ENCODE data around the gene PDZRN4.

DNA sequence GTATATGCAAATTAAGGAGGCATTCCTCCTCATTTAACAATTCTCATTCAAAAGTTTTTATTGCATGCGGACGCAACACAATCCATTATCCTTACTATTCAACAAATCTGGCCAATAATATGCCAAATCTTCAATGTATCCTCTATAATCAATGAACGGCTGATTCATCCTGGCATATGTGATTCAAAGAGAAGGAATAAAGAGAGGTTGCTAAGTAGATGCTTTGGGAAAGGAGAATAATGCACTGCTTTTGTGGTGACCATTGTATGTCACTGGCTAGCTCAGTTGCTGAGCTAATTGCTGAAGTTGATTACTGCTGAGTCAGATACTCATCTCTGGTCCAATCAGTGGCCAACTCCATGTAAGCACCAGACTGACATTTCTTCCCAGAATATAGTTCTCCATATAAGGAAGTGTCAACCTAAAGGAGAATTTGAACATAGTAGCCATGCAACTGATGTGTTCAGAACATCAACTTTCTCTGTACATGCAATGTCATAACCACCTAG lies 148.0 kb downstream of the PDZRN4 start:
- TF ChIP-seq, protein P1, sequence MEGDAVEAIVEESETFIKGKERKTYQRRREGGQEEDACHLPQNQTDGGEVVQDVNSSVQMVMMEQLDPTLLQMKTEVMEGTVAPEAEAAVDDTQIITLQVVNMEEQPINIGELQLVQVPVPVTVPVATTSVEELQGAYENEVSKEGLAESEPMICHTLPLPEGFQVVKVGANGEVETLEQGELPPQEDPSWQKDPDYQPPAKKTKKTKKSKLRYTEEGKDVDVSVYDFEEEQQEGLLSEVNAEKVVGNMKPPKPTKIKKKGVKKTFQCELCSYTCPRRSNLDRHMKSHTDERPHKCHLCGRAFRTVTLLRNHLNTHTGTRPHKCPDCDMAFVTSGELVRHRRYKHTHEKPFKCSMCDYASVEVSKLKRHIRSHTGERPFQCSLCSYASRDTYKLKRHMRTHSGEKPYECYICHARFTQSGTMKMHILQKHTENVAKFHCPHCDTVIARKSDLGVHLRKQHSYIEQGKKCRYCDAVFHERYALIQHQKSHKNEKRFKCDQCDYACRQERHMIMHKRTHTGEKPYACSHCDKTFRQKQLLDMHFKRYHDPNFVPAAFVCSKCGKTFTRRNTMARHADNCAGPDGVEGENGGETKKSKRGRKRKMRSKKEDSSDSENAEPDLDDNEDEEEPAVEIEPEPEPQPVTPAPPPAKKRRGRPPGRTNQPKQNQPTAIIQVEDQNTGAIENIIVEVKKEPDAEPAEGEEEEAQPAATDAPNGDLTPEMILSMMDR (conservative IDR thresholded peaks at IDR 0.05; ENCODE audit: low read length) = no peak
- TF ChIP-seq EZH2phosphoT487 (IDR thresholded peaks at IDR 0.05; ENCODE audit: borderline replicate concordance) = no peak
